Measurements from ENCODE around the gene TERF2IP.
A peak's percentile ranks its signal among the peaks of the same experiment; 100 is the strongest.

The TERF2IP gene

GRCh38 chr16:75647492-75648264 is at the start of gene TERF2IP, which contains the start of gene KARS1:
Gene TERF2IP (plus strand): TSS chr16:75647773. CDS start chr16:75647883, 110 bp downstream.
Gene KARS1 (minus strand): TSS chr16:75647665. CDS start chr16:75647639, 26 bp downstream.
- DNase-seq = peak; percentile 92

- DNase-seq = no peak
These were observed 47.9 kb upstream of the TERF2IP start for GRCh38 chr16:75599452-75600277.

- DNase-seq = no peak
These were observed 44.3 kb upstream of the TERF2IP start for GRCh38 chr16:75603241-75603640.

GRCh38 chr16:75606507-75606906 is 41.1 kb upstream of the TERF2IP start:
- DNase-seq = no peak

- no peak for DNase-seq
These were observed 33.3 kb upstream of the TERF2IP start for GRCh38 chr16:75614066-75614897.

GRCh38 chr16:75615619-75616018 is 32.0 kb upstream of the TERF2IP start:
- no peak for DNase-seq

- DNase-seq = no peak
These were observed 31.0 kb upstream of the TERF2IP start for GRCh38 chr16:75616521-75617010.

- no peak for DNase-seq
These were observed 30.5 kb upstream of the TERF2IP start for GRCh38 chr16:75617121-75617520.

- no peak for DNase-seq
These were observed 28.8 kb upstream of the TERF2IP start for GRCh38 chr16:75618780-75619179.

GRCh38 chr16:75620326-75621169 is 27.0 kb upstream of the TERF2IP start:
- DNase-seq = no peak

GRCh38 chr16:75621170-75621477 is 26.4 kb upstream of the TERF2IP start:
- DNase-seq = no peak

GRCh38 chr16:75622761-75623605 is 24.6 kb upstream of the TERF2IP start, which contains the start of gene ADAT1:
Gene ADAT1 (minus strand): TSS chr16:75623281. CDS start chr16:75620799, 2,482 bp downstream.
- DNase-seq = peak; percentile 98

GRCh38 chr16:75624921-75625334 is 22.6 kb upstream of the TERF2IP start:
- no peak for DNase-seq

GRCh38 chr16:75626806-75627205 is 20.8 kb upstream of the TERF2IP start:
- no peak for DNase-seq

- no peak for DNase-seq
These were observed 19.7 kb upstream of the TERF2IP start for GRCh38 chr16:75627851-75628250.

GRCh38 chr16:75628351-75628750 is 19.2 kb upstream of the TERF2IP start:
- no peak for DNase-seq

- no peak for DNase-seq
These were observed 18.4 kb upstream of the TERF2IP start for GRCh38 chr16:75629132-75629531.

- no peak for DNase-seq
These were observed 17.5 kb upstream of the TERF2IP start for GRCh38 chr16:75630052-75630451.

GRCh38 chr16:75632857-75633256 is 14.7 kb upstream of the TERF2IP start:
- DNase-seq = no peak

- DNase-seq = no peak
These were observed 12.5 kb upstream of the TERF2IP start for GRCh38 chr16:75635036-75635435.

- DNase-seq = no peak
These were observed 7.0 kb upstream of the TERF2IP start for GRCh38 chr16:75640598-75640997.
